AG04450 (cell line): ENCODE results near the gene CDKAL1. TPM values are rescaled to one million over a fixed set of nuclear protein-coding genes. Genes with fewer than 3 reads are reported as not detected.

Experiments
- CTCF ChIA-PET: fragments of 300-600, 350-600 bp; formaldehyde crosslinking; extraction: SDS; loops from one replicate; lab custom pipeline; 2022; ENCODE audit warnings: antibody characterized with exemption, inconsistent platforms; lab: Charles Lee
- POLR2A ChIA-PET: fragments of 350-600 bp; formaldehyde crosslinking; extraction: SDS; loops from one replicate; lab custom pipeline; 2021; ENCODE audit warnings: antibody characterized with exemption, inconsistent platforms; lab: Yijun Ruan, JAX
- DNase-seq: peaks from one replicate; pipeline ENCODE4 v3.0.0-alpha.2; 2011; ENCODE audit warnings: low read depth, low spot score
- H3K27ac ChIP-seq: one replicate; pipeline ENCODE4 v1.5.1; 2012; ENCODE audit warnings: low read depth, low read length, control low read depth
- H3K27me3 ChIP-seq: one replicate; pipeline ENCODE4 v1.6.0; 2012; ENCODE audit warnings: low read length; ENCODE audit not compliant: control insufficient read depth, insufficient read depth
- H3K4me3 ChIP-seq: 2 replicates; pipeline ENCODE4 v1.5.1; 2011; ENCODE audit warnings: mild to moderate bottlenecking, low read depth, low read length, control low read depth
- H3K9me3 ChIP-seq: 2 replicates; pipeline ENCODE4 v1.5.1; 2012; ENCODE audit warnings: low read length; ENCODE audit not compliant: control insufficient read depth, insufficient read depth
- polyA plus RNA-seq: library from polyadenylated mRNA; depleted of rRNA; stranded (reverse); fragments of >200 nt; gene quantifications from 2 replicates; pipeline ENCODE4 v1.2.3, GENCODE V29; 2011
- TF ChIP-seq, protein P1 (sequence below): IDR thresholded peaks from 2 replicates; pipeline ENCODE4 v1.5.1; 2011; ENCODE audit warnings: low read depth, low read length, control low read depth, inconsistent platforms

The CDKAL1 gene
- polyA plus RNA-seq, 1 experiment: 9.2 TPM

DNA sequence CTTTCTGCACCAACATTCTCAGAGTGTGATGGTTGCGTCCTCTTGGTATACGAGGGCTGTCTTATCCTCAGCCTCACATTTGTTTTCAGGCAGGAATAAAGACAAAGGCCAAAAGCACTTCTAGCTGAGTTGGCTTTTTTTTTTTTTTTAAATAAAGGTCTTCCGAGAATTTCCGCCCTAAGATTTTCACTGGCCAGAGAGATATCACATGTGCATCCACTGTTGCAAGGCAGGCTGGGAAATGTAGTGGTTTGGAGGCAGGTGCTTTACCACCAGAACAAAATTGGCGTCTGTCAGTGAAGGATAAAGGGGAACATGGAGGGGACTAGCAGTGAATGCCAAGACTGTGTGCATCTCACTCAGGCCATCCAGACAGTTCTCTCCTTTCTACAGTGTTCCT is 724.4 kb downstream of the CDKAL1 start:
- ChIA-PET POLR2A (no interaction called here), CTCF (no interaction called here)
- Histone ChIP-seq H3K27ac (no peak overlapping the region), H3K4me3 (no peak overlapping the region), H3K27me3 (no peaks in the 10 kb centered on the region), H3K9me3 (peaks cover 3% of the 10 kb centered on the region; the same call in 1 of the 2 replicates)
- TF ChIP-seq, protein P1, sequence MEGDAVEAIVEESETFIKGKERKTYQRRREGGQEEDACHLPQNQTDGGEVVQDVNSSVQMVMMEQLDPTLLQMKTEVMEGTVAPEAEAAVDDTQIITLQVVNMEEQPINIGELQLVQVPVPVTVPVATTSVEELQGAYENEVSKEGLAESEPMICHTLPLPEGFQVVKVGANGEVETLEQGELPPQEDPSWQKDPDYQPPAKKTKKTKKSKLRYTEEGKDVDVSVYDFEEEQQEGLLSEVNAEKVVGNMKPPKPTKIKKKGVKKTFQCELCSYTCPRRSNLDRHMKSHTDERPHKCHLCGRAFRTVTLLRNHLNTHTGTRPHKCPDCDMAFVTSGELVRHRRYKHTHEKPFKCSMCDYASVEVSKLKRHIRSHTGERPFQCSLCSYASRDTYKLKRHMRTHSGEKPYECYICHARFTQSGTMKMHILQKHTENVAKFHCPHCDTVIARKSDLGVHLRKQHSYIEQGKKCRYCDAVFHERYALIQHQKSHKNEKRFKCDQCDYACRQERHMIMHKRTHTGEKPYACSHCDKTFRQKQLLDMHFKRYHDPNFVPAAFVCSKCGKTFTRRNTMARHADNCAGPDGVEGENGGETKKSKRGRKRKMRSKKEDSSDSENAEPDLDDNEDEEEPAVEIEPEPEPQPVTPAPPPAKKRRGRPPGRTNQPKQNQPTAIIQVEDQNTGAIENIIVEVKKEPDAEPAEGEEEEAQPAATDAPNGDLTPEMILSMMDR: no peak
- DNase-seq: no peak

DNA sequence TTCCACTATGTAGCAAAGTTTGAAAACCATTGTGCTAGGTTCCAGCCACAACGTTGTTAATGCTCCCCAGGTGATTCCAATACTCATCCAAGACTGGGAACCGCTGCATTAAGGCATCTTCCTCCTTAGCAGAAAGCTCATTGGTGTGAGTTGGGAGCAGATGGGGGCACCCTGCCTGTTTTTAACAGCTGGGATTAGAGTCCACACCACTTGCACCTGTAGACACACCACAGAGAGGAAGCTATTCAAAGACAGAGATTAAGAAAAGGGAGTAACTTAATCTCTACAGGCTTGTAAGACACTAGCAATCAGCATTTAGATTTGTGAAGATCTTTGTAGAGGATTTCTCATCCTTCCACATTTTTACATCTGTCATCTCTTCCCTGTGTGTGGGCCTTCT is 725.4 kb downstream of the CDKAL1 start:
- POLR2A ChIA-PET: no interaction called here
- H3K27ac ChIP-seq: no peak overlapping the region
- DNase-seq: no peak
- CTCF ChIA-PET: no interaction called here
- no peaks in the 10 kb centered on the region for H3K27me3 ChIP-seq
- no peak overlapping the region for H3K4me3 ChIP-seq
- peaks cover 4% of the 10 kb centered on the region; the same call in 1 of the 2 replicates for H3K9me3 ChIP-seq
- TF ChIP-seq, protein P1: no peak

DNA sequence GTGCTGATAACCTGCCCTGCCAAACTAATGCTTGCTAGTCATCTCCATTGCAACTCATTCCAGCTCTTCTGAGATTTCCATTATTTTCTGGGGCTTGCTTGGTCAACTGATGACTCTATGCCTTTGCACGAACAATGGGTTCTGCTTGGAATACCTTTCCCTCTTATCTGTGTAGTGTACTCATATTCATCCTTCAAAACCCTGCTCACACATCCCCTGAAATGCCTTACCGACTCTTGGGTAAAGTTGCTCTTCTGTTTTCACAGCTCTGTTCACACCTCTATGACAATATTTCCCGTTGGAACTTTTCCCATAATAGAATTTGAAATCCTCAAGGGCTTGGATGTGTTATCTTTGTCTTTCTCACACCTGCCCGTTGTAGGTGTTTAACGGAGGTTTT is 728.2 kb downstream of the CDKAL1 start:
- DNase-seq: no peak
- H3K9me3 ChIP-seq: peaks cover 4% of the 10 kb centered on the region; the same call in 1 of the 2 replicates
- POLR2A ChIA-PET: no interaction called here
- H3K4me3 ChIP-seq: no peak overlapping the region
- CTCF ChIA-PET: interaction anchor here (0.6 kb wide), 1 partner anchor 44 kb away, joined by 3 read pairs; no protein-coding TSS in a partner anchor
- no peaks in the 10 kb centered on the region for H3K27me3 ChIP-seq
- TF ChIP-seq, protein P1: no peak
- no peak overlapping the region for H3K27ac ChIP-seq

DNA sequence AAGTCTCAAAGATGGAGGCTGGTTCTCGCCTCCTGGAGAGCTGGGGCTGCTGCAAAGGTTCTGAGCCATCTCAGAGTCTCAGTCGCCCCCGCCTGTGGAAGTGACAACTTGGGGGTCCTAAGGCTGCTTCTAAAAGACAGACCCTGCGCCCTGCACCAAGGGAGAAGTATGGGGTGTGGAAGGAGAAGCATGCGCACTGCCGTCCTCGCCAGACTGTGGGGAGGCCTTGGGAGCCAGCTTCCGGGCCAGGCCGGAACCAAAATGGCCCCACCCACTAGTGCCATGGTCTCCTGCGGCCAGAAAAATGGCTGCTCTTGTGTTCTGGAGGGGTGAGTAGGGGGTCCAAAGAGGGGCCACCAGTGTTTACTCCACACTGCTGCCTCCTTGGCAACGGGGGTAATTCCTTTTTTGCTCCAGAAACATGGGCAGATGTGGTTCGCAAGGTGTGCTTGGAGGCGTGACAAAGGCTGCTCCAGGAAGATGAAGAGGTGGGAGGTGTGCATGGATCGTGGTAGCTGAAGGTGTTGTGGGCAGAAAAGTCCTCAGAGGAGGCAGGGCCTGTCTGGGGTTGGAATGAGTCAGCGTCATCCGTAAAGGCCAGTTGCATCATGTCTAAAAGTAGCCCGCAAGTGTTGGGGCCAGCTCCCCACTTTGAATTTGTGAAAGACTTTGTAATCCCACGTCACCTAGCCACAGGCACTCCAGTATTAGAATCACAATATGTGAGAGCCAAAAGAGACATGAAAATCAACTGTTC is 729.5 kb downstream of the CDKAL1 start:
- ChIA-PET POLR2A (no interaction called here), CTCF (no interaction called here)
- TF ChIP-seq, protein P1: no peak
- DNase-seq: no peak
- Histone ChIP-seq H3K27me3 (no peaks in the 10 kb centered on the region), H3K4me3 (no peak overlapping the region), H3K27ac (no peak overlapping the region), H3K9me3 (peaks cover 4% of the 10 kb centered on the region; the same call in 1 of the 2 replicates)

DNA sequence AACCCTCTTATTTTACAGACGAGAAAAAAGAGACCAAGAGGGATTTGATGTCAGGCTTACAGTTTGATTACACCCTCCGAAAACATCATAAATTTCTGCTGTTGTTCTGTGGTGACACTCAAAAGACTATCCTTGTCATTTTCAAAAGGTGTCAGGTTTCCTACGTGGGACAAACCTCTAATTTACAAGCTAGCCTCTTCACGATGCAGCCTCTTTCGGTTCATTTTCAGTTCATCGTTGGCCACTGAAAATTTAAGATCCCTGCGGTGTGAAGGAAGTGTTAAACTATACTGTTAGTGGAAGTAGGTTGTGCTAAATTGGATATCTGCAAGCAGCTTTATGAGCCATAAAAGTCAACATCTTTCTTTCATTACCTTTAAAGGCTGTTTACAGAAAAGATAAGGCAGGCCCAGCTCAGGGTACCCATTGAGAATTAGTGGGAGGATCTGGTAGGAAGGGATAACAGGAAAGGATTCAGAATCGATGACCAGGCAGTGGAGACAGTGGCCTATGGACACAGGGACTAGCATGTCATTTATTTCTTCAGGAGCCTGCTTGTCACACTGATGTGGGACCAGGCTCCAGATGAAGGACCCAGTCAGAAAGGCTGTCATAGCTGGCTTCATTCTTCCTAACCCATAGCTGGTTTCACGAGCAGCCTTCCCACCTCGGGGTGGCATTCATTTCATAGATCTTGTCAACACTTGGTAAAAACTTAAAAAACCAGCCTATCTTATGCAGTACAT is 730.2 kb downstream of the CDKAL1 start:
- ChIA-PET POLR2A (no interaction called here), CTCF (no interaction called here)
- Histone ChIP-seq H3K9me3 (peaks cover 4% of the 10 kb centered on the region; the same call in 1 of the 2 replicates), H3K27me3 (no peaks in the 10 kb centered on the region), H3K4me3 (no peak overlapping the region), H3K27ac (no peak overlapping the region)
- TF ChIP-seq, protein P1: no peak
- DNase-seq: no peak
